ENCODE results near the gene BAZ1A. TPM values are rescaled to one million over a fixed set of nuclear protein-coding genes. Genes with fewer than 3 reads are reported as not detected.

BAZ1A gene
- total and polyA plus RNA-seq, 10 of the 15 experiments (the other 5 are each of a cell fraction or from before 2014, with no cell fraction given), result 34.3 to 96.5 (median 50.7) TPM

- no peak for TF ChIP-seq SMAD1 (IDR thresholded peaks at IDR 0.05; ENCODE audit: low read depth, partially characterized antibody)
- TF ChIP-seq NRF1 (conservative IDR thresholded peaks at IDR 0.05; ENCODE audit: low read depth, low read length), result no peak
- no peak for TF ChIP-seq TCF12 (IDR thresholded peaks at IDR 0.05; ENCODE audit: low read depth, low read length)
- no peak for TF ChIP-seq MEF2B (IDR thresholded peaks at IDR 0.05; ENCODE audit: partially characterized antibody, poor library complexity, severe bottlenecking)
- no peak for TF ChIP-seq TCF7 (IDR thresholded peaks at IDR 0.05; ENCODE audit: borderline replicate concordance)
- TF ChIP-seq MLLT1 (IDR thresholded peaks at IDR 0.05), result no peak
- no peak for TF ChIP-seq RB1 (IDR thresholded peaks at IDR 0.05; ENCODE audit: borderline replicate concordance)
- TF ChIP-seq USF1 (IDR thresholded peaks at IDR 0.05; ENCODE audit: borderline replicate concordance, extremely low read length, insufficient read depth, low read depth, low read length), result no peak
- no peak for TF ChIP-seq RELB (IDR thresholded peaks at IDR 0.05; ENCODE audit: low read depth)
- TF ChIP-seq NFYA (IDR thresholded peaks at IDR 0.05; ENCODE audit: borderline replicate concordance, low read depth, low read length), result no peak
Measured at GRCh38 chr14:34755215-34755614, 119.9 kb downstream of the BAZ1A start (continued).

Data from GM12878 (cell line).